ENCODE measurements around the gene SULT1C3.

The SULT1C3 gene

DNA sequence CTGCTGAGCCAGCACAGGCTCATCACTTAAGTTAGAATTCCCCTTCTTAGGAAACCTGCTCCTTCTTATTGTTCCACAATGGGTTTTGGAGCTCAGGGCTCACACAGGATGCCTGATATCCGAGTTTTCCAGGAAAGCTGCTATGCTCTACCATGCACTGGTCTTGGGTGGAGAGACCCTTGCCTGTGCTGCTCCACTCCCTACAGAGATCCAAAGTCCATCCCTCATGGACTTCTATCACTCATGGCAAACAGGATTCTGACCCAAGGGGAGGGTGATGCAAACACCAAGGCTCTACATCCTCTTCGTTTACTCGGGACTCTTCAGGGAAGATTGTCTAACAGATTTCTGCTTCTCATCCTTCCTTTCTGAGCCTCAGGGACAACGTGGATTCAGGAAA is 54.1 kb downstream of the SULT1C3 start:
- DNase-seq: no peak
- Mint-ChIP-seq H3K27ac (no peak overlapping the region), H3K4me3 (no peak overlapping the region), H3K9me3 (peaks cover 0 to 2% of the 10 kb centered on the region in 2 donors), H3K27me3 (peaks cover 11 to 16% of the 10 kb centered on the region in 2 donors), H3K4me1 (ENCODE audit: low read depth in 2 of 2) (no peaks in the 10 kb centered on the region), H3K36me3 (ENCODE audit: insufficient read depth) (no peaks in the 10 kb centered on the region)
- ATAC-seq (replicated peaks): no peak

DNA sequence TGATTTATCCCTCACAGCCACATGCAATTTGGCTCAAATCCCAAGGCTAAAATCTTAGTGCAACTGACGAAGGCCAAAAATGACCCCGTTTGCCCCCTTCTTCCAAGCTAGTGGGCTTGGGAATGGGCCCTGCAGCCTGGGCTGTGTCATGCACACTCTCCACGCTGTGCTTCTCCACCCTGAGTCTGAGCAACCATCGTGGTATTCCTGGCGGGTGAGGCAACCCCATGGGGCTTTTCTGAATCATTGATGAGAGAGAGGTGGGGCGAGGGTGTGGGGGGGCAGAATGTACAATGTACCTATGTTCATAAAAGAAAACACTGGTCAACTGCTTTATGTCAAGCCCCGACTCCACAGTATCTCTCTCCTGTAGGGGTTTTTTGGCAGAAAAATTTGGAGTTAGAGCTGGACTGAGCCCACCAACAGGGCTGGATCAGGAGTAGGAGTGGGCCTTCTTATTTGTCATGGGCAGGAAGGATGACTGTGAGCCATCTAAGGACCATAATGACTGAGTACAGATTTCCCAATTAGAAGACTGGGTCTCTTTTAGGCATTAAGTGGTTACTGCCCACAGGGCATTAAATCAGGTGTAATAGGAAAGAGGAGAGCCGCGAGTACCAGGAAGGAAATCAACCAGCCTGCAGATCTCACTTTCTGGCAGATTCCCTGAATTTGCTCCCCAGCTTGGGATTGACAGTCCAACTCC is 57.8 kb downstream of the SULT1C3 start:
- Mint-ChIP-seq H3K36me3 (ENCODE audit: insufficient read depth) (no peaks in the 10 kb centered on the region), H3K27me3 (peaks cover 20 to 23% of the 10 kb centered on the region in 2 donors), H3K4me1 (ENCODE audit: low read depth in 2 of 2) (no peaks in the 10 kb centered on the region), H3K4me3 (no peak overlapping the region), H3K9me3 (no peaks in the 10 kb centered on the region), H3K27ac (no peak overlapping the region)
- DNase-seq (no peak), ATAC-seq (replicated peaks) (no peak)

DNA sequence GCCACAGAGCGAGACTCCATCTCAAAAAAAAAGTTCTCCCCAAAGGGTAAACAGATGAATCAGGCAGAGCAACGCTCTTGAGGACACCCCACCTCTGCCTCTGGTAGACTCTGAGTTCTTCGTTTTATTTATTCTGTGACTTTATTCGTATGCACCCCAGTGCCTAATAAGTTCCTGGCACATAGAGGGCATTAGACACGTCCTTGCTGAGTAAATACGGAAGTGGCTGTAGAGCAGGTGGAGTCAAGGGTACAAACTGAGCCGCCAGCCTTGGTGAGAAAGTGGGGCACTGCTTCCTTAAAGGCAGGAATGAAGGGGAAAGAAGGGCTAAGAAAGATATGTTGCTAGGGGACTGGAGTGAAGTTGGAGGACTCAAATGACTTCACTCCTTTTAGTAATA is 61.8 kb downstream of the SULT1C3 start:
- ATAC-seq (replicated peaks): no peak
- Mint-ChIP-seq H3K27ac (no peak overlapping the region), H3K27me3 (peaks cover 29% of the 10 kb centered on the region in 2 donors), H3K4me3 (no peak overlapping the region), H3K4me1 (ENCODE audit: low read depth in 2 of 2) (no peaks in the 10 kb centered on the region), H3K9me3 (no peaks in the 10 kb centered on the region), H3K36me3 (ENCODE audit: insufficient read depth) (no peaks in the 10 kb centered on the region)
- no peak for DNase-seq

DNA sequence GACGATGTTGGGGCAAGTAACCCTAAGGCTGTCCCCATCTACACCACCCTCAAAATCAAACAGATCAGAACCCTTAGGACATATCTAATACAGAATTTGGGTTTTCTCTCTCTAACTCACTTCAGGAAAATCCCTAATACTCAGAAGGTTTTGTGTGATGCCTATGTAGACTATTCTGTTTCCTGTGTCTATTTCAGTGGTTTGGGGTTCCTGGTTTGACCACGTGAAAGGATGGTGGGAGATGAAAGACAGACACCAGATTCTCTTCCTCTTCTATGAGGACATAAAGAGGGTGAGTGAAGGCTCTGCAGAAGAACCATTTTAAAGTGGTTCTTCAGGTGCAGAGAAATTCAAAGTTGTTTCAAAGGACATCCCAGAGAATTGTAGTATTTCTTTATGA is 65.2 kb downstream of the SULT1C3 start:
- Mint-ChIP-seq H3K27ac (no peak overlapping the region), H3K9me3 (no peaks in the 10 kb centered on the region), H3K4me3 (no peak overlapping the region), H3K36me3 (ENCODE audit: insufficient read depth) (no peaks in the 10 kb centered on the region), H3K27me3 (peaks cover 11 to 19% of the 10 kb centered on the region in 2 donors), H3K4me1 (ENCODE audit: low read depth in 2 of 2) (no peaks in the 10 kb centered on the region)
- DNase-seq (no peak), ATAC-seq (replicated peaks) (no peak)

DNA sequence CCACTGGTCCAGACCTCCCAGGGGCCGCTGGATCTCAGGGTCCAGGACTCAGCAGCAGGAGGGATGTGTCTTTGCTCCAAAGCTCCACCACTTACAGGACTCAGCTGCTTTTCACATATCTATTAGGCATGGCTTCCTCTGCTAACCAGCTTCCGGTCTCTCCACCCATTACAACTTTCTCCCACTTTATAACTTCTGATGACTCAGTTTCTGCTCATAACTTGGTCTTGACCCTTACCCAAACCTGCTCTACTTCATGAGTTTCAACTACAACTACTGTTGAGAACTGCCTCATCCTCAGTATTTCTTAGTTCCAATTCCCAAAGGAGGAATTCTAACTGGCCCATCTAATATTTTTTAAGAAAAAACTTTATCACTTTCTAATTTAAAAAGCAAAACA is 66.1 kb downstream of the SULT1C3 start:
- ATAC-seq (replicated peaks): no peak
- Mint-ChIP-seq H3K4me3 (no peak overlapping the region), H3K27ac (no peak overlapping the region), H3K36me3 (ENCODE audit: insufficient read depth) (no peaks in the 10 kb centered on the region), H3K9me3 (no peaks in the 10 kb centered on the region), H3K27me3 (peaks cover 9 to 15% of the 10 kb centered on the region in 2 donors), H3K4me1 (ENCODE audit: low read depth in 2 of 2) (no peaks in the 10 kb centered on the region)
- no peak for DNase-seq

DNA sequence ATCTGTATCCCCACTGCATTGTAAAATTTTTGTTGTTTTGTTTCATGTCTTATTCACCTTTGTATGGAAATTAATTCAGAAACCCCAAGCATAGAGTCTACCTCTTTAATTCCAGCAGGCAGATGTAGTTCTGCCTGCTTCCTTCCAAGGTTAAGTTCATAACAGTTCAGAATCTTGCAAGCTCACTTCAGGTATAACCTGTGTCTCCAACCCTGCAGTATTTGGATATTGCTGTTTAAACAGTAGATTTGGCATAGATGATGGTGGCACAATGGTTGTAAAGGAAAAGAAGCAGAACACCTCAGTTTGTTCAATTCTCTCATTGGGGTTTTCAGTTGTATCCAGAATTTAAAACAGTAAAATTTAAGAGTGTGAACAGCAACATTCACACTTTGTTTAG is 70.1 kb downstream of the SULT1C3 start:
- Mint-ChIP-seq H3K36me3 (ENCODE audit: insufficient read depth) (no peaks in the 10 kb centered on the region), H3K9me3 (peaks cover 0 to 1% of the 10 kb centered on the region in 2 donors), H3K4me1 (ENCODE audit: low read depth in 2 of 2) (no peaks in the 10 kb centered on the region), H3K27ac (no peak overlapping the region), H3K4me3 (no peak overlapping the region), H3K27me3 (peaks cover 0 to 8% of the 10 kb centered on the region in 2 donors)
- DNase-seq: no peak
- ATAC-seq (replicated peaks): no peak
